Activated naive CD4-positive, alpha-beta T cell treated with anti-CD3 and anti-CD28 coated beads, Interleukin-2, amount 10 ng/mL, durations not matched to agents 7 days and 5 days (primary cell): Measurements from ENCODE around the gene OPRD1.
A peak's percentile ranks its signal among the peaks of the same experiment; 100 is the strongest.
"Not testable (repeated sequence)": the region's sequence is repeated elsewhere in the genome, so short reads cannot be mapped to it uniquely, and the experiment has no call there.

Experiments
- CTCF ChIA-PET: fragments of 350-600 bp; sonication (Branson Sonifier 250); formaldehyde crosslinking; loops from one replicate; lab custom pipeline; 2021; ENCODE audit warnings: antibody characterized with exemption; lab: Charles Lee
- DNase-seq: peaks from one replicate; pipeline ENCODE4 v3.0.0-alpha.2; 2020
- H3K27ac Mint-ChIP-seq: one replicate; pipeline ENCODE4 v1.8.0; 2021; ENCODE audit warnings: mild to moderate bottlenecking, moderate library complexity, mixed read lengths
- H3K27me3 Mint-ChIP-seq: one replicate; pipeline ENCODE4 v1.8.0; 2021; ENCODE audit warnings: mild to moderate bottlenecking, mixed read lengths
- H3K36me3 Mint-ChIP-seq: one replicate; pipeline ENCODE4 v1.8.0; 2021; ENCODE audit warnings: mixed read lengths
- H3K4me1 Mint-ChIP-seq: one replicate; pipeline ENCODE4 v1.8.0; 2021; ENCODE audit warnings: mixed read lengths
- H3K4me3 Mint-ChIP-seq: one replicate; pipeline ENCODE4 v1.8.0; 2021; ENCODE audit warnings: mild to moderate bottlenecking, moderate library complexity, mixed read lengths
- H3K9me3 Mint-ChIP-seq: one replicate; pipeline ENCODE4 v1.8.0; 2021; ENCODE audit warnings: mixed read lengths

OPRD1 gene

DNA sequence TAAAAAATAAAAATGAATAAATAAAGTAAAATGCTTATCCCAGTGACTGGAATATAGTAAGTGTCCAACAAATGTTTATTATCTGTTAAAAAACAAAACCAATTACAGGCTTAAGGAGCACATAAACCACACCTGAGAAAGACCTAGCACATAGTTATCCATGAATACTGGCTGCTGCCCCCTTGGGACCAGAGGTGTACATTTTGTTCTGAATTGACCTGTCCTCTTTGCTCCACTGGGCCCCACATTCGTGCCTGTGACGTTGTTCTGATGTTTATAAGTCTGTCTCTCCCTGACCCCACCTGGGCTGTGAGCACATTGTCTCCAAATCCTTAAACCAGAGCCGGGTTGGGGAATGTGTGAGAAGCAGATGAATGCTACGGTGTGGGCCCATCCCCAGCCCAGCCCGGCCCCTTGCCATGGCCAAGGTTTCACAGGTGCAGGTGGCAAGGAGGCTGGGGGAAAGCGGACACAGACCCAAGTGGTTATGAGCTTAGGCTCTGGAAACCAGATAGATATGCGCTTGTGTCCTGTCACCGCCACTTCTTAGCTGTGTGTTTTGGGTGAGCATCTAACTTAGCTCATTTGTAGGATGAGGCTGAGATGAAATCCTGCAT is 29.1 kb downstream of the OPRD1 start:
- no peaks in the 10 kb centered on the region for H3K9me3 Mint-ChIP-seq
- H3K4me3 Mint-ChIP-seq: no peak overlapping the region
- H3K27ac Mint-ChIP-seq: no peak overlapping the region
- CTCF ChIA-PET: interaction anchor here (0.7 to 1.0 kb wide), 2 partner anchors 56 to 921 kb away, joined by 3 read pairs; no protein-coding TSS in a partner anchor
- no peak for DNase-seq
- peaks cover 33% of the 10 kb centered on the region for H3K27me3 Mint-ChIP-seq
- H3K4me1 Mint-ChIP-seq: peaks cover 7% of the 10 kb centered on the region
- H3K36me3 Mint-ChIP-seq: no peaks in the 10 kb centered on the region

DNA sequence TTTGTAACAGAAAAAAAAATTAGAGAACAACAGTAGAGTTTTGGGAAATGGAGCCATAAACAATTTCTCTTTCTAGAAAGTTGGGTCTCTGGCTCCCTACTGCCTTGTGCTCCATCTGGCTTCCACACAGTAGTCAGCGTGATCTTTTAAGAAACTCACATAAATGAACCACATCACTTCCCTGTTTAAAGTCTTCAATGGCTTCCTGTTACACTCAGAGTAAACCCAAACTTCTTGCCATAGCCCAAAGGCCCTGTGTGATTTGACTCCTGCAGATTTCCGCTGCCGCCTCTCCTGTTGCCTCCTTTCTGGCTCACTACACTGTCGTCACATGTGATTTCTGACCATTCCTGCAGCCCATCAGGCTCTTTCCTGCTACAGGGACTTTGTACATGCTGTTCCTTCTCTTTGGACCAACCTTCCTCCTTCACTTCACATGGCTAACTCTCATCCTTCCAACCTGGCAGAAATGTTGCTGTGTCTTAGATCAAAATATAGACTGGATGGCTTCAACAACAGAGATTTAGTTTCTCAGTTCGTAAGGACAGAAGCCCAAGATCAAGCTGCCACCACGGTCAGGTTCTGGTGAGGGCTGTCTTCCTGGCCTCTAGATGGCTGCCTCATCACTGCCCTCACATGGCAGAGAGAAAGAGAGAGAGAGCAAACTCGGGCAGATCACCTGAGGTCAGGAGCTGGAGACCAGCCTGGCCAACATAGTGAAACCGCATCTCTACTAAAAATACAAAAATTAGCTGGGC is 34.0 kb downstream of the OPRD1 start:
- Mint-ChIP-seq H3K4me1 (peaks cover 9% of the 10 kb centered on the region), H3K9me3 (no peaks in the 10 kb centered on the region), H3K27me3 (peaks cover 10% of the 10 kb centered on the region), H3K4me3 (no peak overlapping the region), H3K36me3 (no peaks in the 10 kb centered on the region), H3K27ac (peak overlapping the region; percentile 53)
- CTCF ChIA-PET: interaction anchor here (0.6 to 1.1 kb wide), 3 partner anchors 9 to 202 kb away, joined by 3 read pairs; no protein-coding TSS in a partner anchor
- peak; percentile 28 for DNase-seq

DNA sequence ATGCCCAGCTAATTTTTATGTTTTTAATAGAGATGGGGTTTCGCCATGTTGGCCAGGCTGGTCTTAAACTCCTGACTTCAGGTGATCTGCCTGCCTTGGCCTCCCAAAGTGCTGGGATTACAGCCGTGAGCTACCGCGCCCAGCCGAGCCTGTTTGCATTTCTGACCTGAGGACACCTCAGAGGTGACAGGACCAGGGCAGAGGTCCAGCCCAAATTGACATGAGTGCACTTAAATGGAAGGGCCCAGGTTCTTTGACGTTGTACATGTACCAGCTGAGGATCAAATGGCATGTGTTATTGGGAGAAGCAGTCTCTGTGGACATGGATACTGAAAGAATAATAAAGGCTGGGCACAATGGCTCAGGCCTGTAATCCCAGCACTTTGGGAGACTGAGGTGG is 35.2 kb downstream of the OPRD1 start:
- H3K9me3 Mint-ChIP-seq, H3K4me3 Mint-ChIP-seq, DNase-seq, H3K27me3 Mint-ChIP-seq, H3K4me1 Mint-ChIP-seq, H3K36me3 Mint-ChIP-seq: not testable (repeated sequence)
- CTCF ChIA-PET: interaction anchor here (0.6 kb wide), 1 partner anchor 38 kb away, joined by 3 read pairs; no protein-coding TSS in a partner anchor
- H3K27ac Mint-ChIP-seq: peak overlapping the region; percentile 74

DNA sequence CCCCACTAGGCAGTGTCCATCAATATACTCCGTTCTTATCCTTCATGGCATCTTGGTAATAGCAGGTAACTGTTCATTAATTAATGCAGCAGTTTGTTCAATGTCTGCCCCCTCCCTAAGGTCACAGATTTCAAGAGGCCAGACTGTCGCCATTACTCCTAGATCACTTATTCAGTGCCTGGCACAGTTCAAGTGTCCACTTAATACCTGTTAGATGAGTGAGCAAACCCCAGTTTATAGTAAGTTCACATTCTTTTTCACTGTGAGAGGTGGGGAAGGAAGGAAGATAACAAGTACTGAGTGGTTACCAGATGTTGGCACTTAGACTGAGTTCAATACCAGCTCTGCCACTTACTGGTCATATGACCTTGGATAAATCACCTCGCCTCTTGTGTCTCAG is 36.4 kb downstream of the OPRD1 start:
- H3K27ac Mint-ChIP-seq: no peak overlapping the region
- CTCF ChIA-PET: interaction anchor here (0.7 kb wide), 1 partner anchor 27 kb away, joined by 3 read pairs; no protein-coding TSS in a partner anchor
- peaks cover 9% of the 10 kb centered on the region for H3K4me1 Mint-ChIP-seq
- H3K4me3 Mint-ChIP-seq: no peak overlapping the region
- peaks cover 10% of the 10 kb centered on the region for H3K27me3 Mint-ChIP-seq
- no peak for DNase-seq
- H3K36me3 Mint-ChIP-seq: no peaks in the 10 kb centered on the region
- no peaks in the 10 kb centered on the region for H3K9me3 Mint-ChIP-seq

DNA sequence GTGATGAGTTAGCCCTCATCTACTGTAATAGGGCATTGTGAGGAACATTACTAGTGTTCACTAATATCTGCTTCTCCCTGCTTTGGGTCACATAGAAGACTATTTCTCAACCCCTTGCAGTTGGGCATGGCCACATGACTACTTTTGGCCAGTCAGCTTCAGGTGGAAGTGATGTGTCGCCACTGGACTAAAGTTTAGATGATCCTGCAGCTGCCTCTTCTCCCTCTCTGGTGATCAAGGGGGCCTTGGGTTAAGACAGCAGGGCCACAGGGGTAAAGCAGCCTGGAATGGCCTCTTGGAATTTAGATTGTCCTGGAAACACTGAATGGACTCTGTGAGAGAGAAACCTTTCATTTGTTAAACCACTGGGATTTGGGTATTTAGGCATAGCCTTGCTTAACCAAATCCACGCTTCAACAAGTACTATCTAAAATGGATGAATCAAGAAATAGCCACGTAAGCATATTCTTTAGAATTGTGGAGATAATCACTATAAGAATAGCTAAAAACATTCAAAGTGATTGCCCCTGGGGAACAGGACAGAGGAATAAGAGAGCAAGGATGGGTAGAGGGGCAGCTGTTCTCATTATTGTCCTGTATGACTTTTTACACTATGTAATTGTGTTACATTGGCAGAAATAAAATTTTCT is 41.2 kb downstream of the OPRD1 start:
- no peak for DNase-seq
- Mint-ChIP-seq H3K27me3 (peaks cover 40% of the 10 kb centered on the region), H3K9me3 (no peaks in the 10 kb centered on the region), H3K36me3 (no peaks in the 10 kb centered on the region), H3K4me1 (peaks cover 4% of the 10 kb centered on the region), H3K27ac (no peak overlapping the region), H3K4me3 (no peak overlapping the region)
- CTCF ChIA-PET: interaction anchor here (0.7 to 0.8 kb wide), 2 partner anchors 24 to 37 kb away, joined by 3 read pairs; no protein-coding TSS in a partner anchor

DNA sequence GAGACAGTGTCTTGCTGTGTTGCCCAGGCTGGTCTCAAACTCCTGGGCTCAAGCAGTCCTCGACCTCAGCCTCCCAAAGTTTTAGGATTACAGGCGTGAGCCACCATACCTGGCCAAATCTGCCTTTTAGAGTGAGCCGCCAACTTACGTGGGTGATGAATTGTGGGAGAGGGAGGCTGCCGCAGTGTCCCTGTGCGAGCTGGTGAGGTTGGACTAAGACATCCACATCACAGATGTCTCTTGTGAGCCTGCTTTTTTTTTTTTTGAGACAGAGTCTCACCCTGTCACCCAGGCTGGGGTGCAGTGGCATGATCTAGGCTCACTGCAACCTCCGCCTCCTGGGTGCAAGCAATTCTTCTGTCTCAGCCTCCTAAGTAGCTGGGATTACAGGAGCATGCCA is 42.4 kb downstream of the OPRD1 start:
- not testable (repeated sequence) for H3K36me3 Mint-ChIP-seq, DNase-seq, H3K4me3 Mint-ChIP-seq, H3K9me3 Mint-ChIP-seq, H3K4me1 Mint-ChIP-seq, H3K27ac Mint-ChIP-seq
- H3K27me3 Mint-ChIP-seq: peaks cover 33% of the 10 kb centered on the region
- CTCF ChIA-PET: interaction anchor here (1.2 to 1.3 kb wide), 2 partner anchors 8 to 11 kb away, joined by 3 read pairs; no protein-coding TSS in a partner anchor

DNA sequence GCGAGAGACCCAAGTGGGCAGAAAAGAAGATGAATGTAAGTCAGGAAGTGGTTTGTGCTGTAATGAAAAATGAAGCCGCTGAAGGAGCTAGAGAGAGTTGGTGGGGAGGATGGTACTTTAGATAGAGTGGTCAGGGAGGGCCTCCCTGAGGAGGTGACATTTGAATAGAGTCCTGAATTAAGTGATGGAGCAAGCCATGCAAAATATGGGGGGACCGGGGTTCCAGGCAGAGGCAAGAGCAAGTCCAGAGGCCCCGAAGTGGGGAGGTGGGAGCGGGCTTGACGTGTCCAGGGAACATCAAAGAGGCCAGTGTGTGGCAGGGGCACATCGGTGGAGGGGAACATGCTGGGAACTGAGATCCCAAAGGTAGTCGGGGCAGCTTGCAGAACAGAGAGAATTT is 43.1 kb downstream of the OPRD1 start:
- no peak for DNase-seq
- Mint-ChIP-seq H3K4me3 (no peak overlapping the region), H3K27me3 (peaks cover 33% of the 10 kb centered on the region), H3K9me3 (no peaks in the 10 kb centered on the region), H3K4me1 (peaks cover 4% of the 10 kb centered on the region), H3K36me3 (no peaks in the 10 kb centered on the region), H3K27ac (peak overlapping the region; percentile 12)
- CTCF ChIA-PET: interaction anchor here (1.2 to 1.3 kb wide), 3 partner anchors 9 to 22 kb away, joined by 3 to 5 read pairs (median 3); no protein-coding TSS in a partner anchor

DNA sequence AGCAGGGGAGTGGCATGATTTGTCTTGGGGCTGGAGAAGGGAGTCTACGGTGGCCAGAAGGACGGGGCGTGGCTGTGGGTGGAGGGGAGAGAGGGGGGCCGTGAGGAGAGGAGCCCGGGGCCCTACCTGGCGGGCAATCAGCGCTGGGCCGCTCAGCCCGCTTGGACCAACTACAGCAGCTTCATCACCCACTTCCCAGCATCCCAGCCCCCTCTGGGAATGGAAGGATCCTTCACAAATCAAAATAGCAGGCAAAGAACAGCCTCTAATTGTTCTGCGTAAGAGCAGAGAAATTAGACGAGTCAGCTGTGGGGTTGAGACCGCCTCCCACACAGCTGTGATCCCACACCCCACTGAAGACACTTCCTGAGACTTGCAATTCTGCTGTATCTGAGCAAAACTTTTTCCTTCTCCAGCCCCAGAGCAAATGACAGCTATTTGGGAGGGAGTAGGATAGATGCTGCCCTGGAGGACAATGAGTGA is 43.5 kb downstream of the OPRD1 start:
- Mint-ChIP-seq H3K27ac (no peak overlapping the region), H3K27me3 (peaks cover 33% of the 10 kb centered on the region), H3K4me3 (no peak overlapping the region), H3K36me3 (no peaks in the 10 kb centered on the region), H3K9me3 (no peaks in the 10 kb centered on the region), H3K4me1 (peaks cover 4% of the 10 kb centered on the region)
- CTCF ChIA-PET: interaction anchor here (1.2 to 1.3 kb wide), 3 partner anchors 9 to 22 kb away, joined by 3 to 5 read pairs (median 3); no protein-coding TSS in a partner anchor
- DNase-seq: no peak

DNA sequence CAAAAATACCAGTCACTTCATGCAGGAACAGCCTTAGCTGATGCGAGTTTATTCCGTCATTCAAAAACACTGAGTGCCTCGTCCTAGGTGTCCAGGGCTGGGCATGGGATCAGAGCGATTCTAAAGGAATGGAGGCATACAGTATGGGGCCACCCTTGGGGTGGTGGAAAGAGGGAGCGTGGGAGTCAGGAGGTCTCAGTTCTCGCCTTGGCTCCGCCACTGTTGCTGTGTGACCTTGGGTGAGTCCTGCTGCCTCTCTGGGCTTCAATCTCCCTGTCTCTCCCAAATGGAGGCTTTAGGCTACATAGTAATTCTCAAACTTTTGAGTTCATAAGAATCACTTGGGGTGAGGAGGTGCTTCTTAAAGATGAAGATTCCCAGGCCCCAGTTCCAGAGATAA is 44.0 kb downstream of the OPRD1 start:
- H3K27me3 Mint-ChIP-seq: peaks cover 34% of the 10 kb centered on the region
- peaks cover 4% of the 10 kb centered on the region for H3K4me1 Mint-ChIP-seq
- no peaks in the 10 kb centered on the region for H3K9me3 Mint-ChIP-seq
- CTCF ChIA-PET: interaction anchor here (1.3 kb wide), 1 partner anchor 21 kb away, joined by 5 read pairs; no protein-coding TSS in a partner anchor
- H3K4me3 Mint-ChIP-seq: no peak overlapping the region
- no peaks in the 10 kb centered on the region for H3K36me3 Mint-ChIP-seq
- no peak overlapping the region for H3K27ac Mint-ChIP-seq
- no peak for DNase-seq

DNA sequence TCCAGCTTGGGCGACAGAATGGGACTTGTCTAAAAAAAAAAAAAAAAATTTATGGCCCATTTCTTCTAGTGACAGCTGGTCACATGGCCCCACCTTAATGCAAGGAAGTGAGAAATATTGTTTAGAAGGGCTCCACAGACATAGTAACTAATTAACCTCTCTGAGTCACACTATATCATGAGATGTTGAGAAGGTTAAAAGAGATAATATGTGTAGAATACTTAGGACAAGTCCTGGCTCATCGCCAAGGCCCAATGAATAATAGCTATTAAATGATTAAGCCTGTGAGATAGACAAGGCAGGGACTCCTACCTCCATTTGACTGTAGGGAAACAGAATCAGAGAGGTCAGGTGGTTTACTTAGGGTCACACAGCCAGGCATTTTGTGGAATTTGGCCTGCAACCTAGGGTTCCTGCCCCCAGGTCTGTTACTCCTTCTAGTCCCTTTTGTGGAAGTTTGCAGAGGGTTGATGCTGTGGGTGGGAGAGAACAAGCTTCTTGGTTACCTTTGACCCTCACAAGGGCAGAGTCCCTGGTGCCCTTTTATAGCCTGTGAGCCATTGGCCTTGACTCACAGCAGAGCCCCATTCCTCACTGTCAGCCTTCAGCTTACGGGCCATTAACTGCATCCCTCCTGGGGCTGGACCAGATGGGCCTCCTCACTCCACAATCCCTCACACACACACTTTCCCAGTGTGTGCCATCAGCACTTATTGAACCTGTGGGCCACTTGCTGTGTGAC is 48.5 kb downstream of the OPRD1 start:
- H3K27me3 Mint-ChIP-seq: peaks cover 32% of the 10 kb centered on the region
- DNase-seq: no peak
- no peak overlapping the region for H3K4me3 Mint-ChIP-seq
- no peak overlapping the region for H3K27ac Mint-ChIP-seq
- H3K9me3 Mint-ChIP-seq: no peaks in the 10 kb centered on the region
- no peaks in the 10 kb centered on the region for H3K4me1 Mint-ChIP-seq
- CTCF ChIA-PET: interaction anchor here (2.1 kb wide), 1 partner anchor 17 kb away, joined by 6 read pairs; no protein-coding TSS in a partner anchor
- no peaks in the 10 kb centered on the region for H3K36me3 Mint-ChIP-seq

DNA sequence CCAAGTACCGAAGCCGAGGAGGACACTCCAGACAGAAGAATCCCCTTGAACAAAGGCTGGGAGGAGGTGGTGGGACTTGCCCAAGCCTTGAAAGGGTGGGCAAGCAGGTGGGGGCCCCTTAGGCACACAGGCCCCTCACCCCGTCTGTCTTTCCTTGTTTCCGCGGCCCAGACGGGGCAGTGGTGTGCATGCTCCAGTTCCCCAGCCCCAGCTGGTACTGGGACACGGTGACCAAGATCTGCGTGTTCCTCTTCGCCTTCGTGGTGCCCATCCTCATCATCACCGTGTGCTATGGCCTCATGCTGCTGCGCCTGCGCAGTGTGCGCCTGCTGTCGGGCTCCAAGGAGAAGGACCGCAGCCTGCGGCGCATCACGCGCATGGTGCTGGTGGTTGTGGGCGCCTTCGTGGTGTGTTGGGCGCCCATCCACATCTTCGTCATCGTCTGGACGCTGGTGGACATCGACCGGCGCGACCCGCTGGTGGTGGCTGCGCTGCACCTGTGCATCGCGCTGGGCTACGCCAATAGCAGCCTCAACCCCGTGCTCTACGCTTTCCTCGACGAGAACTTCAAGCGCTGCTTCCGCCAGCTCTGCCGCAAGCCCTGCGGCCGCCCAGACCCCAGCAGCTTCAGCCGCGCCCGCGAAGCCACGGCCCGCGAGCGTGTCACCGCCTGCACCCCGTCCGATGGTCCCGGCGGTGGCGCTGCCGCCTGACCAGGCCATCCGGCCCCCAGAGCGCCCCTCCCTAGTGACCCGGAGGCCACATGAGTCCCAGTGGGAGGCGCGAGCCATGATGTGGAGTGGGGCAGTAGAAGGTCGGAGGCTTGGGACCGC is 50.8 kb downstream of the OPRD1 start:
- CTCF ChIA-PET: no interaction called here
- no peak for DNase-seq
- no peak overlapping the region for H3K4me3 Mint-ChIP-seq

DNA sequence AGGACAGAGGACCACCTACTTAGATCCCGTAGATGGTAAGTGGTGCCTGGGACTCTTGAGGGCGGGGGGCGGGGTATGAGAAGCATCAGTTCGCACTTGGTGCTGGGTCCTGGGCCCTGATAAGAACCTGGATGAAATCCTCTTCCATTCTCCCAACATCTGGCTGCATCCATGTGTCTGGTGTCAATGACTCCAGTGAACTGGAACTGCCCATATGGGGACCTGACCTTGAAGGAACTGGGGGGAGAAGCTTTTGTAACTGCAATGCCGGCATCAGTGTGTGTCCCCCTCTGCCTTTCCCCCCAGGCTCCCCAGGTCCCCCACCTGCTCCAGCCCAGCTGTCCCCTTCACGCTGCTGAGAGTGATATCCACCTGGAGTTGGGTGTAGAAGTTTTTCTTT is 52.7 kb downstream of the OPRD1 start:
- CTCF ChIA-PET: interaction anchor here (0.6 to 5.7 kb wide), 2 partner anchors 13 to 143 kb away, joined by 3 to 36 read pairs; no protein-coding TSS in a partner anchor
- Mint-ChIP-seq H3K4me3 (no peak overlapping the region), H3K36me3 (no peaks in the 10 kb centered on the region), H3K9me3 (no peaks in the 10 kb centered on the region), H3K4me1 (no peaks in the 10 kb centered on the region), H3K27me3 (peaks cover 56% of the 10 kb centered on the region), H3K27ac (no peak overlapping the region)
- no peak for DNase-seq

More for the DNA sequence above, 50.8 kb downstream of the OPRD1 start:
- Mint-ChIP-seq H3K4me1 (no peaks in the 10 kb centered on the region), H3K9me3 (no peaks in the 10 kb centered on the region), H3K27me3 (peaks cover 37% of the 10 kb centered on the region), H3K27ac (no peak overlapping the region), H3K36me3 (no peaks in the 10 kb centered on the region)
